Measurements from ENCODE around the gene ELP2.

DNA sequence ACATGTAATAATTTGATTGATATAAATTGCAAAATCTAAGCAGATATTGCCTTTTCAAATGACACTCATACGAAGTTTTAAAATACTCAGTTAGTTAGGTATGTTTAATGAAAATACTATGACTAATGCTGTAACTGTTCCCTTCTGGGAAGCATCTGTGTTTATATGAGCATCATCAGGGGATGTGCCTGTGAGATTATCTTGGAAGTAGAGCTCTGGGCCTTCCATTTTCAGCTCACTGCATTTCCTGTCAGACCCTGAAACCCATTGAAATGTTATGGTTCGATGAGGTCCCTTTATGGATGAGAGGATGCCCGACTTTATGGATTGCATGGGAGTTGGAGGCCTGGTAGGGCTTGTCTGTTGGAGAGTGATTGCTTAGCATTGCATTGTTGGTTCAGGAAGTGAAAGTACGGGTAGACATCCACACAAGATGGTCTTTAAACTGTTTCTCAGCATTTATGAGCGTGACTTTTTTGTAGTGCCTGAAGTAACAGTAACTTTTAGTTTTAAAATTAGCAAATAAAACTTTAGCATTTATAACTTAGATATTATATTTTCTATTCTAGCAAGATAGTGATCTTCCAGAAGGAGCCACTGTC is 28.7 kb downstream of the ELP2 start:
- TF ChIP-seq, protein P1, sequence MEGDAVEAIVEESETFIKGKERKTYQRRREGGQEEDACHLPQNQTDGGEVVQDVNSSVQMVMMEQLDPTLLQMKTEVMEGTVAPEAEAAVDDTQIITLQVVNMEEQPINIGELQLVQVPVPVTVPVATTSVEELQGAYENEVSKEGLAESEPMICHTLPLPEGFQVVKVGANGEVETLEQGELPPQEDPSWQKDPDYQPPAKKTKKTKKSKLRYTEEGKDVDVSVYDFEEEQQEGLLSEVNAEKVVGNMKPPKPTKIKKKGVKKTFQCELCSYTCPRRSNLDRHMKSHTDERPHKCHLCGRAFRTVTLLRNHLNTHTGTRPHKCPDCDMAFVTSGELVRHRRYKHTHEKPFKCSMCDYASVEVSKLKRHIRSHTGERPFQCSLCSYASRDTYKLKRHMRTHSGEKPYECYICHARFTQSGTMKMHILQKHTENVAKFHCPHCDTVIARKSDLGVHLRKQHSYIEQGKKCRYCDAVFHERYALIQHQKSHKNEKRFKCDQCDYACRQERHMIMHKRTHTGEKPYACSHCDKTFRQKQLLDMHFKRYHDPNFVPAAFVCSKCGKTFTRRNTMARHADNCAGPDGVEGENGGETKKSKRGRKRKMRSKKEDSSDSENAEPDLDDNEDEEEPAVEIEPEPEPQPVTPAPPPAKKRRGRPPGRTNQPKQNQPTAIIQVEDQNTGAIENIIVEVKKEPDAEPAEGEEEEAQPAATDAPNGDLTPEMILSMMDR (conservative IDR thresholded peaks at IDR 0.05) = no peak
- TF ChIP-seq EZH2 (IDR thresholded peaks at IDR 0.05; ENCODE audit: low read depth) = no peak
